Measurements from ENCODE around the gene PPFIA3.

- TF ChIP-seq YY1 (IDR thresholded peaks at IDR 0.05; ENCODE audit: insufficient read depth, insufficient read length) (no peak), ZNF274 (IDR thresholded peaks at IDR 0.05; ENCODE audit: low read depth, low read length) (no peak), SUZ12 (IDR thresholded peaks at IDR 0.05; ENCODE audit: extremely low read depth, insufficient read depth, insufficient read length) (no peak)
Observed at GRCh38 chr19:49151267-49152118, 32.1 kb downstream of the PPFIA3 start.

Data from NT2/D1 (cell line).